Suprapubic skin (tissue), 4 donors: Measurements from ENCODE around the gene CFAP161. TPM values are rescaled to one million over a fixed set of nuclear protein-coding genes. Genes with fewer than 3 reads are reported as not detected.
A peak's percentile ranks its signal among the peaks of the same experiment; 100 is the strongest.

Experiments used
- DNase-seq, 2 donors: peaks; one replicate each; pipeline ENCODE4 v3.0.0-alpha.2; 2019; ENCODE audit warnings: low spot score in 2 of 2
- H3K27ac ChIP-seq: fragments of 200-600 bp; sonication (generic); one replicate; pipeline ENCODE4 v1.5.1; 2019
- H3K27me3 ChIP-seq: fragments of 200-600 bp; sonication (generic); one replicate; pipeline ENCODE4 v1.5.1; 2019
- H3K36me3 ChIP-seq: fragments of 200-600 bp; sonication (generic); one replicate; pipeline ENCODE4 v1.5.1; 2019
- H3K4me1 ChIP-seq: fragments of 200-600 bp; sonication (generic); one replicate; pipeline ENCODE4 v1.5.1; 2019
- H3K4me3 ChIP-seq: fragments of 200-600 bp; sonication (generic); one replicate; pipeline ENCODE4 v1.5.1; 2019; ENCODE audit warnings: mild to moderate bottlenecking
- H3K9me3 ChIP-seq: fragments of 200-600 bp; sonication (generic); one replicate; pipeline ENCODE4 v1.5.1; 2019
- CTCF ChIP-seq, 2 donors: fragments of 200-600 bp in 1 of 2; fragments of 450-650 bp in 1 of 2; sonication (generic) in 1 of 2; IDR thresholded peaks; one replicate each; pipeline ENCODE4 v1.5.1; 2016 to 2019; ENCODE audit warnings: antibody characterized with exemption in 2 of 2, mild to moderate bottlenecking in 1 of 2, moderate library complexity in 1 of 2
- EP300 ChIP-seq: sonication (generic); formaldehyde crosslinking; IDR thresholded peaks from one replicate; pipeline ENCODE4 v1.6.1; 2017; ENCODE audit warnings: antibody characterized with exemption
- POLR2A ChIP-seq, 2 donors: fragments of 450-650 bp; IDR thresholded peaks; one replicate each; pipeline ENCODE4 v1.6.1; 2017; ENCODE audit warnings: antibody characterized with exemption in 2 of 2, mild to moderate bottlenecking in 2 of 2, moderate library complexity in 2 of 2
- POLR2AphosphoS5 ChIP-seq, 3 donors: sonication (generic); formaldehyde crosslinking; IDR thresholded peaks; one replicate each; pipeline ENCODE4 v1.6.1; 2017; ENCODE audit warnings: antibody characterized with exemption in 3 of 3
- WGBS: methylation state at CpG from one replicate; pipeline ENCODE4 v1.1.5; 2018; 5-methylcytosine and 5-hydroxymethylcytosine counted together
- total RNA-seq, 4 donors: library from RNA; depleted of rRNA; stranded (reverse); fragments of >200 nt; gene quantifications; one replicate each; pipeline ENCODE4 v1.1.0, GENCODE V29; 2016

Gene CFAP161
- total RNA-seq, 4 donors from 2014 or later: 2.3 TPM; not detected in 3

GRCh38 chr15:81166636-81167305 is 32.7 kb downstream of the CFAP161 start:
- Histone ChIP-seq H3K27me3 (no peaks in the 10 kb centered on the region), H3K36me3 (no peaks in the 10 kb centered on the region), H3K27ac (peak overlapping the region; percentile 62), H3K4me3 (no peak overlapping the region), H3K9me3 (no peaks in the 10 kb centered on the region), H3K4me1 (peaks cover 41% of the 10 kb centered on the region)
- WGBS: 45% methylated on average over 3 of the region's 3 CpGs
- TF ChIP-seq POLR2AphosphoS5 (IDR thresholded peaks at IDR 0.05) (no peak), POLR2A (IDR thresholded peaks at IDR 0.05) (no peak), CTCF (IDR thresholded peaks at IDR 0.05) (no peak)
- no peak for DNase-seq

- Histone ChIP-seq H3K9me3 (no peaks in the 10 kb centered on the region), H3K27me3 (no peaks in the 10 kb centered on the region), H3K4me3 (no peak overlapping the region), H3K27ac (no peak overlapping the region), H3K4me1 (peaks cover 43% of the 10 kb centered on the region), H3K36me3 (no peaks in the 10 kb centered on the region)
- TF ChIP-seq POLR2AphosphoS5 (IDR thresholded peaks at IDR 0.05) (no peak), EP300 (no peak), CTCF (IDR thresholded peaks at IDR 0.05) (no peak), POLR2A (IDR thresholded peaks at IDR 0.05) (no peak)
- 89% methylated on average over 2 of the region's 2 CpGs for WGBS
- no peak for DNase-seq
Measured at GRCh38 chr15:81168131-81168526, 34.1 kb downstream of the CFAP161 start.

- Histone ChIP-seq H3K27ac (no peak overlapping the region), H3K9me3 (no peaks in the 10 kb centered on the region), H3K36me3 (no peaks in the 10 kb centered on the region), H3K27me3 (no peaks in the 10 kb centered on the region), H3K4me3 (no peak overlapping the region), H3K4me1 (peaks cover 43% of the 10 kb centered on the region)
- WGBS: 81% methylated on average over 2 of the region's 2 CpGs
- no peak for DNase-seq
- TF ChIP-seq POLR2A (IDR thresholded peaks at IDR 0.05) (no peak), POLR2AphosphoS5 (IDR thresholded peaks at IDR 0.05) (no peak), CTCF (IDR thresholded peaks at IDR 0.05) (no peak), EP300 (no peak)
Measured at GRCh38 chr15:81168644-81169043, 34.6 kb downstream of the CFAP161 start.

GRCh38 chr15:81170511-81170910 is 36.4 kb downstream of the CFAP161 start:
- no peak for TF ChIP-seq POLR2AphosphoS5 (IDR thresholded peaks at IDR 0.05)
- TF ChIP-seq CTCF (IDR thresholded peaks at IDR 0.05): no peak
- TF ChIP-seq POLR2A (IDR thresholded peaks at IDR 0.05): no peak
- TF ChIP-seq EP300: no peak
- no peak overlapping the region for H3K4me3 ChIP-seq
- no peaks in the 10 kb centered on the region for H3K9me3 ChIP-seq
- H3K36me3 ChIP-seq: no peaks in the 10 kb centered on the region
- WGBS: 55% methylated on average over 3 of the region's 3 CpGs
- peaks cover 38% of the 10 kb centered on the region for H3K4me1 ChIP-seq
- no peak for DNase-seq
- H3K27me3 ChIP-seq: no peaks in the 10 kb centered on the region
- H3K27ac ChIP-seq: no peak overlapping the region

GRCh38 chr15:81171286-81171685 is 37.2 kb downstream of the CFAP161 start:
- Histone ChIP-seq H3K4me3 (no peak overlapping the region), H3K27me3 (no peaks in the 10 kb centered on the region), H3K36me3 (no peaks in the 10 kb centered on the region), H3K9me3 (no peaks in the 10 kb centered on the region), H3K27ac (peak overlapping the region; percentile 5), H3K4me1 (peaks cover 32% of the 10 kb centered on the region)
- no peak for DNase-seq
- TF ChIP-seq EP300 (no peak), POLR2A (IDR thresholded peaks at IDR 0.05) (no peak), POLR2AphosphoS5 (IDR thresholded peaks at IDR 0.05) (no peak), CTCF (IDR thresholded peaks at IDR 0.05) (no peak)
